Dedifferentiated amniotic fluid mesenchymal stem cell (primary cell): ENCODE measurements around the gene CEP85L.

Experiments
- DNase-seq: peaks from one replicate; pipeline ENCODE4 v3.0.0-alpha.2; 2016; ENCODE audit errors: extremely low spot score

The CEP85L gene

DNA sequence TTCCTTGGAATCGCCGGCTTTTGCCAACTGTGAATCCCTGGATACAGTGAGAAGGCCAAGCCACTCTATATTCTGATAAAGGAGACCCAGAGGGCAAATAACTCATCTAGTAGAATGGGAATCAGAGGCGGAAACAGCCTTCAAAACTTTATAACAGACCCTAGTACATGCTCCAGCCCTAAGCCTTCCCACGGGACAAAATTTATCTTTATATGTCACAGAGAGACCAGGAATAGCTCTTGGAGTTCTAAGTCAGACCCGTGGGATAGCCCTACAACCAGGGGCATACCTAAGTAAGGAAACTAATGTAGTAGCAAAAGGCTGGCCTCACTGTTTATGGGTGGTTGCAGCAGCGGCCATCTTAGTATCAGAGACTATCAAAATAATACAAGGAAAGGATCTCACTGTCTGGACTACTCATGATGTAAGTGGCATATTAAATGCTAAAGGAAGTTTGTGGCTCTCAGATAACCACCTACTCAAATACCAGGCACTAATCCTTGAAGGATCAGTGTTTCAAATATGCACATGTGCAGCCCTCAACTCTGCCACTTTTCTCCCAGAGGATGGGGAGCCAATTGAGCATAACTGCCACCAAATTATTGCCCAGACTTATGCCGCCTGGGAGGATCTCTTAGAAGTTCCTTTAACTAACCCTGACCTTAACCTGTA, 29.5 kb downstream of the CEP85L start:
- no peak for DNase-seq

DNA sequence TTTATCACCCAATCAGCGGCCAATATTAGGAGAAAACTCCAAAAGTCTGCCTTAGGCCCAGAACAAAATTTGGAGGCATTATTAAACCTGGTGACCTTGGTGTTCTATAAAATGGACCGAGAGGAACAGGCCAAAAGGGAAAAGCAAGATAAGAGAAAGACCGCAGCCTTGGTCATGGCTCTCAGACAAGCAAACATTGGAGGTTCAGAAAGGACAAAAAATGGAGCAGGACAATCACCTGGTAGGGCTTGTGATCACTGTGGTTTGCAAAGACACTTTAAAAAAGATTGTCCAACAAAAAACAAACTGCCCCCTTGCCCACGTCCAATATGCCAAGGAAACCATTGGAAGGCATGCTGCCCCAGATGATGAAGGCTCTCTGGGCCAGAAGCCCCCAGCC, 31.2 kb downstream of the CEP85L start:
- DNase-seq = no peak

DNA sequence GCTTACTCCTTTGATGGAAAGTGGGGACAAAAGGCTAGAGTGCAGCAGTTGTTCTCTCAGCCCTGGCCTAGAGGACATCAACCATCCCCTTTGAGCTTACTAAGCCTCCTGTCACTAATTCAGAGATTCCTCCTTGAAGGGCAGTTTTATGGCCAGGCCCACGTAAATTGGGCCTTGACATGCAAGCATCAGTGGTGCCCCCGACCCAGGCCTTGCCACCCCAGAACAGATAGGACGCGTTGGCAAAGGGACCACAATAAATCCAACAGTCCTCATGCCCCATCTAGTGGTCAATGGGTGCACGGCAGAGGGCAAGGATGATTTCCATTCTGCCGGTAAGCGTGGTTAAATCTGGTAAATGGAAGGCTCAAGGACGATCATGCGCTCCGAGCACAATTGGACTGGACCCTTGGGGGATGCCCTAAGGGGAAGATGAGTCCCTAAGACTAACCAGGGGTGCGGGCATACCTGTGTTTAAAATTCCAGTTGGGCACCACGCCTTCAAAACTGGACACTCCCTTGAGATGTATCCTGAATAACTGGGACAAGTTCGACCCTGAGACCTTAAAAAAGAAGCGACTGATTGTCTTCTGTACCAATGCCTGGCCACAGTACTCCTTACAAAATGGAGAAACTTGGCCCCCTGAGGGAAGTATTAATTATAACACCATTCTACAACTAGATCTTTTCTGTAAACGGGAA, 32.6 kb downstream of the CEP85L start:
- DNase-seq = no peak

GRCh38 chr6:118617417-118617816, 34.0 kb downstream of the CEP85L start:
- no peak for DNase-seq

DNA sequence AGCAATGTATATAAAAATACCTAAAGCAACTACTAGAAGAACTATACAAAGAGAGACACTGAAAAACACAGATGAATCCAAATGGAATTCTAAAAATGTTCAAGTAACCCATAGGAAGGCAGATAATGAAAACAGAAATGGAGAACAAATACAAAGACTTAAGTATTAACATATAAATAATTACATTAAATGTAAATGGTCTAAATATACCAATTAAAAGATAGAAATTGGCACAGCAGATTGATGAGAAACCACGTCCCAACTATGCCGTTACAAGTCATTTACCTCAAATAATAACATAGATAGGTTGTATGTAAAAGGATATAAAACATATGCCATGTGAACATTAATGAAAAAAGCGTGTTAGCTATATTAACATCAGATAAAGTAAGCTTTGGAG, 40.1 kb downstream of the CEP85L start:
- DNase-seq = no peak

DNA sequence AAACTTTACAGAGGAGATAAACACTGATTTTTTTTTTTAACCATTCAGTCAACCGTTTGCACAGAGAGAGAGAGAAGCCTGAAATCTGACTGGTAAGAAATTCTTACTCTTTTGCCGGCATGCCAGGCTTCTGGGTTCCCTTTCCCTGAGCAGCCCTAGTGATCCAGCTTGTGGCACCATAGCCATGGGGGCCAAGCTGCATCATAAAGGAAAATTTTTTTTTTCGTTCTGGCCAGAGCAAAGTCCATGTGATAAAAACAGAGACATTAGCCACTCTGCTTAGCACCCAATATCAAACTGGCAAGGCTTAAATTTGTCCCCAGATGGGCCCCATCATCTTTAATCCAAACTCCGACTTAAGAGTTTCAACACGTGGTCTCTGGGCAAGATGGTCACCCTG, 44.5 kb downstream of the CEP85L start:
- no peak for DNase-seq

DNA sequence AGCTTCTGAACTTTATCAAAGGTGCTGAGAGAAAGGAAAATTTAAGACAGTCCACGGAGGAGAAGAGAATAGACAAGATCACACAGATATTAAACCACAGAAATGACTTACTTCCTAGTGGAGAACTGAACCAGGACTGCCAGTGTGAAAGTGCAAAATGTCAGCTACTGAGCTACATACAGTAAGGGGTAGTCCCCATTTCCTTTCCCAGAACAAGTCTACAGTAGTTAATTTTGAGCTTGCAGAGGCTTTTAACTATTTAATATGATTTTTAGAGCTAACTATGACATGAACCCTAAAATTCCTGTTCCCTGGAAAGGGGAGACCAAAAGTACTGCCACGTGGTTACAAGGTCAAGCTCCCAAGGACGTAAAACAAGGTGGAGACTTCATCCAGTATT, 45.1 kb downstream of the CEP85L start:
- no peak for DNase-seq

- DNase-seq = no peak
These were observed 48.0 kb downstream of the CEP85L start for GRCh38 chr6:118603372-118603771.

DNA sequence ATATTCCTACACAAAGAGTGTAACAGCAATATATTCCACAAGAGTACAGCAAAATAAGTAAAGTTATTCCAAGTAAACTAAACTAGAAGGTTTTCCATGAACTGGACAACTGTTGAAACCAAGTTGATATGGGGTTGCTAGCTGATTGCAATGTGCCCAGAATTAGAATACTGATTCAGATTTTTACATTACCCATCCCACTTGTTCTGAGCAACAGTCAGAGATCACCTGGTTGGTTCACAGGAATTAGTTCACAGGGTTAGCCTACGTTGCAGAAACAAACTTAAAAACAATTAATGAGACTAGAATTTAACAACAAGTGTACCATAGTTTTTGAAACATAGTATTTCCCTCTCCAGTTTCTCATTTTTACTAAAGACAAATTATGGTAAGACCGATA, 49.1 kb downstream of the CEP85L start:
- DNase-seq = no peak

DNA sequence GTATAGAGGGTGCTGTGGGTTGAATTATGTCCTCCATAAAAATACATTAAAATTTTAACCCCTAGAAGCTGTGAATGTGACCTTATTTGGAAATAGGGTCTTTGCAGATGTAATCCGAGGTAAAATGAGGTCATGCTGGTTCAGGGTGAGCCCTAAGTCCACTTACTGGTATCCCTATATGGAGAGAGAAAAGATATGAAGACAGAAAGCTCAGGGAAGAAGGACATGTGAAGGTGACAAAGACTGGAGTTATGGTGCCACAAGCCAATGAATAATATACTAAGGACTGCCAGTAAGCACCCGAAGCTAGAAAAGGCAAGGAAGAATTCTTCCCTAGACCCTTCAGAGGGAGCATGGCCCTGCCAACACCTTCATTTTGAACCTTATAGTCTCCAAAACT, 53.1 kb downstream of the CEP85L start:
- DNase-seq = no peak

DNA sequence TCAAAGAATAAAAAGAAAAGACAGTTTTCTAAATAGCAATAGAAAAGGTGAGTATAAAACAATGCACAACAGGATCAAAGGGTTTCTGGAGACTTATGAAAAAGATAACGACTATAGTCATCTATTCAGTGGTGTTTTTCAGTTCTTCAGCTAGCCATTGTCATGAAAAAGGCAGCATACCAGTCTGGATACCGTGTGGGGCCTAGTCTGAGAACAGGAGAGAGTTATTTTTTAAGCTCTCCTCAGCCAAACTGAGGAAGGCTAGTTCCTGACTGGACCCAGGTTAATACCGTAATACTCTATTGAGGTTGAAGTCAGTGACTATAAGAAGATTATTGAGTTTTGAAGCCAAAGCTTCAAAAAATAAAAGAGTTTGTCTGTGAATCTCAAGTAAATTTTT, 53.8 kb downstream of the CEP85L start:
- DNase-seq = no peak

GRCh38 chr6:118596774-118597320, 54.5 kb downstream of the CEP85L start:
- no peak for DNase-seq

- DNase-seq = no peak
These were observed 56.5 kb downstream of the CEP85L start for GRCh38 chr6:118594877-118595276.

DNA sequence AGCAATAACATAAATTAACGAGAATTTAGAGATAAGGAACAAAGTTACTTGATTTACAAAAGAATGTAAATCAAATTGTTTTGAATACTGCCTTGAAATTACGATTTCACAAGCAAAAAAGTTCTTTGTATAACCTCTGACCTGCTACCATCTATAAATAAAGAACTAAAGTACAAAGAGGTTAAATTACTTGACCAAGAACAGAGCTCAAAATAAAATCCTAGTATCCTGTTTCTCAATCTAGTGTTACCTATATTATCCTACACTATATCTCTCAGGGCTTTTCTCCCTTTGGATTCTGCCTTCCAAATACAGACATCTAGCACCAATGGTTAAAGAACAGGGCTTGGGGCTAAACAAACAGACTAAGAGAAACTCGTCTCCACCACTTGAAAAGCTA, 59.5 kb downstream of the CEP85L start:
- no peak for DNase-seq

DNA sequence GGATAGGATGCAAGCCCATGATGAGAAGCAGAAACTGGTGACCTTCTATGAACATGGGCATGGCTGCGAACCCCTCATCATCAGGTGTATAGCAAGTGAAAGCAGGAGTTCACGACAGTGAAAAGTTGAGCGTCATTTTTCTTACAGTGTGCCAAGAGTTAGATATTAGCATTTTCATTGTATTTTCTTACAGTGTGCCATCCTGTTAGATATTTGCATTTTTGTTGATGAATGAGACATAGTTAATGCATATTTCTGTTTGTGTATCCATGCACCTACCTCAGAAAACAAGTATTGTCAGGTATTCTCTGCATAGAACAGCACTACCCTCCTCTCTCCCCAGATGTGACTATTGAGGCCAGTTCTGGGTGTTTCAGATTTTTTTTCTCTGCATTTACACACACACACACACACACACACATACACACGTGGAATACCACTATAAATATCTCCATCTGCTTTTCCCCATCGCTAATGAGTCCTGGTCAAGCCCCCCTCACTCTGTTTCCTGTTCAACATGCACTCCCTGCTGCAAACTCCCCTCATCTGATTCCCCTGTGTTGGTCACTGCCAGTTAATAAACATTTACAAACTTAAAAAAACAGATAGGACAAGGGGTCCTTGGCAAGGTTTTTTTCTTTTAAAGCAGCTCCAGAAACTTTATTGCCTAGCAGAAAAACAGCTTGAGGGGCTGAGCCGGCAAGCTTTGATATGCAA, 61.6 kb downstream of the CEP85L start:
- no peak for DNase-seq

DNA sequence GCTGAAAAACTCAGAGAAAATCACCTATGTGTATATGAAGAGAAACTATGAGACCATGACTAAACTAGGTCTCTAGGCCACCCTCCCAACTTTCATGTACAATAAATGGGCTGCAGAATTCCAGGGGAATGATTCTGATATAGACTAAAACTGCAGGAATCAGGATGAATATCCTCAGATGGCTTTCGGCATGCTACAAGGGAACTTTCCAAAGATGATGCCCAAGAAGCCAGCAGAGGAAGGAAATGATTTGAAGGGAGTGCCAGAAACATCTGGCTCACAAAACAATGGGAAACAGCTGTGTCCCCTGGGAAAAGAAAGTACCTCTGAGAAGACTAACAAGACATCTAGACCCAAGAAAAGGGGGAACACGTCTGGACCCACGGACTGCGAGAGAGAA, 62.2 kb downstream of the CEP85L start:
- DNase-seq = no peak

DNA sequence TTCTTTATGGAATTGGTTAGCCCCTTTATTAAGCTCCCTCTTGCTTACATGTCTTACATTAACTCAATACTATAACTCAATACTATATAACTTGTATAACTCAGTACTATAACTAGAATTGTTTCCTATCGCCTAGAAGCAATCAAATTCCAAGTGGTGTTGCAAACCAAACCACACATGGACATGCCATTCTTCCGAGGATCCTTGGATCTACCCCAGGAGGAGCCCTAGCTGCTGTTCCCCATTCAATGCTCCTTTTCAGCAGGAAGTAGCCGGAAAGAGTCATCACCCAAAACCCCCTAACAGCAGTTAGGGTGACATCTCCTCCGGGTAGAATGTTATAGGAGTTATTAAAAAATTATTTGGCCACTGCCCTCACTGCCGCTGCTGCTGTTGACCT, 62.8 kb downstream of the CEP85L start:
- no peak for DNase-seq

DNA sequence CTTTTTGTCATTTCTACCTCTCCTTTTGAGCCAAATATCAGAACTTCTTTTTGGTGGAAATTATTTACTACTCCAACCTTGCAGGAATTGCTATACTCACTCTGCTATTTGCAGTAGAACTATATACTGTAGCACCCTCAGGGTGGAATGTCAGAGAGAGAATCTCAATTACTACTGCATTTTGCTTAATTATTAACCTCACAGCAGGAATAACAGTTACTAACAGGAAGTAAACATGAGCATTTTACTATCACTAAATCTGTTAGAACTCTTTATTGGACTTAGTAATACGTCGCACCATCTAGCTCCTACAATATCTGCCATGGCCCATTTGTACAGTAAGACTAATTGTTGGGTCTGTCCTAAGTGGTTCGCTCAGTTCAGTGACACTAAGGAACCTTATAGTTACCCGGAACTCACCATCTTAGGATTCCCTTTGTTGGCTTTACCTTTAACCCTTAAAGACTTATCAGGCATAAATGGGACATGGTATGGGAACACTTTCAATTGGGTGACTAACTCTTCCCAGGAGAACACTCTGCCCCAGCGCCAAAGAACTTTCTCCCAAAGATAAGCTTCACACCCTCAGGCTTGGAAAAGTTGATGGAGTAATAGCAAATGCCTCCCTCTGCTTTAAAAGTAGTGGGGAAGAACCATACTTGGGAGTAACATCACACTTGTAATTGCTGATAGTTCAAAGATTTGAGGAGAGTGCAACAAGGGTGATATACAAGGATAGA, 64.5 kb downstream of the CEP85L start:
- DNase-seq = no peak

GRCh38 chr6:118584911-118585310, 66.5 kb downstream of the CEP85L start:
- DNase-seq = no peak

DNA sequence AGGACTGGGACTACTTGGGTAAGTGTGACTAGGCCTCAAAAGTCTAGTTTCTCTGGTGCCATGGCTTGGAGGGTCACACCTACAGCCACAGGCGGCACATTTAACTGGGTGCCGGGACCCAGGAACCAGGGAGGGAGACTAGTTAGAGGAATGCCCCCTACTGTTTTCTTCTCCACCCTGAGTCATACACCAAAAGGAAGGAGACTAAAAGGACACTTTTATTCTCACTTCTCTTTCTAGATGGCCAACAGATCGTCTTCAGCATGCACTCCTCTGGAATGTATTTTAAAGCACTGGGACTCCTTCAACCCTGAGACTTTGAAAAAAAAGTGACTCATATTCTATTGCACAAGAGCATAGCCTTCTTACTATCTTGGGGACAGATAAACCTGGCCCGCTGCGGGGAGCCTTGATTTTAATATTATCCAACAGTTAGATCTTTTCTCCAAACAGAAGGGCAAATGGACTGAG, 69.9 kb downstream of the CEP85L start:
- no peak for DNase-seq

- DNase-seq = peak; percentile 58
These were observed 70.6 kb downstream of the CEP85L start for GRCh38 chr6:118580585-118581419.
